Measurements from ENCODE around the gene CLHC1. TPM values are rescaled to one million over a fixed set of nuclear protein-coding genes. Genes with fewer than 3 reads are reported as not detected.
"Not testable (repeated sequence)": the region's sequence is repeated elsewhere in the genome, so short reads cannot be mapped to it uniquely, and the experiment has no call there.

The CLHC1 gene
- total and polyA plus RNA-seq, 10 of the 15 experiments (the other 5 are each of a cell fraction or from before 2014, with no cell fraction given): 2.6 to 6.8 (median 4.7) TPM

DNA sequence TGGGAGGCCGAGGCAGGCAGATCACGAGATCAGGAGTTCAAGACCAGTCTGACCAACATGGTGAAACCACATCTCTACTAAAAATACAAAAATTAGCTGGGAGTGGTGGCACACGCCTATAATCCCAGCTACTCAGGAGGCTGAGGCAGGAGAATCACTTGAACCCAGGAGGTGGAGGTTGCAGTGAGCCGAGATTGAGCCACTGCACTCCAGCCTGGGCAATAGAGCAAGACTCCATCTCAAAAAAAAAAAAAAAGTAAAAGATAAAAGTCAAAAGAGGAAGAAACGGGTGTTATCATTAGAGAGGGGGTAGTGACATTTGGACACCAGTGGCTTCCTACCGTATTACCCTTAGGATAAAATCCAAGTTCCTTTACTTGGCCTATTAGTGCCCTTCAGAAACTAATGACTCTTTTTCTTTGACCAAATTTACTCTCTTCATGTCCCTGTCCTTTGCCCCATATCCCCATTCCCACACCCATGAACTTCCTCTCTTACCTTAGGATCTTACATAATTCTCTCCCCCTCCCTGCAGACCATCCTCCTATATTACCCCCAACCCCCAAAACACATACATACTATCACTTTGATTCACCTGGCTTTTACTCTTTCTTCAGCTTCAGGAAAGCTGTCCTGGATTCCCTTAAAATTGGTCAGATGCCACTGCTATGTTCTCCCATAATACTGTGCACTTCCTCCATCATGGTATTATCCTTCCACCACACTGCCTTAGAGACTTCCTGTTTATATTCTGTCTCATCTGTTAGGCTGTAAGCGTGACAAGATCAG is 4.5 kb downstream of the CLHC1 start:
- RAD21 ChIA-PET (ENCODE audit: unreplicated experiment); H3K9ac ChIP-seq (ENCODE audit: control insufficient read depth, insufficient read depth, low read length); H3K9me3 ChIP-seq (replicated peaks; ENCODE audit: control insufficient read depth, insufficient read depth, low read length); DNase-seq (ENCODE audit: low read depth, low spot score); H3K4me3 ChIP-seq; POLR2A ChIA-PET; BruUV-seq (replicated peaks); CTCF ChIA-PET; FAIRE-seq; H3K4me1 ChIP-seq (ENCODE audit: control insufficient read depth, insufficient read depth, low read length); in situ Hi-C loops (cut with MboI); H3K27me3 ChIP-seq (replicated peaks in 1 of 2; ENCODE audit: control insufficient read depth in 2 of 2, insufficient read depth in 2 of 2, low read length in 1 of 2); intact Hi-C loops (cut with micrococcal nuclease; ENCODE audit: unreplicated experiment); ATAC-seq; H4K20me1 ChIP-seq (ENCODE audit: control insufficient read depth, insufficient read depth); H3K36me3 ChIP-seq (ENCODE audit: control insufficient read depth in 2 of 2, insufficient read depth in 2 of 2, low read length in 1 of 2): not testable (repeated sequence)
- 62% methylated on average over 6 of the region's 7 CpGs for WGBS (ENCODE audit: insufficient coverage, insufficient replicate concordance, low lambda C conversion rate, missing lambda C conversion rate)
- peak overlapping the region; percentile 66 for H3K4me2 ChIP-seq (ENCODE audit: control insufficient read depth, insufficient read depth)
- TF ChIP-seq SPI1 (IDR thresholded peaks at IDR 0.05; ENCODE audit: borderline replicate concordance, insufficient read depth, low read depth, low read length): peak; percentile 31; the same call in 1 of the 2 replicates
- peak overlapping the region; percentile 63 for H2AFZ ChIP-seq (ENCODE audit: control insufficient read depth, low read depth, low read length)
- SMC1A ChIA-PET (ENCODE audit: uncharacterized antibody, unreplicated experiment): interaction anchor here (0.7 kb wide), 1 partner anchor 759 kb away, joined by 3 read pairs; no protein-coding TSS in a partner anchor
- H3K79me2 ChIP-seq (ENCODE audit: control insufficient read depth, insufficient read depth, low read length): peaks cover 21% of the 10 kb centered on the region
- H3K27ac ChIP-seq (ENCODE audit: control insufficient read depth, insufficient read depth): peak overlapping the region; percentile 19; the same call in 1 of the 2 replicates

DNA sequence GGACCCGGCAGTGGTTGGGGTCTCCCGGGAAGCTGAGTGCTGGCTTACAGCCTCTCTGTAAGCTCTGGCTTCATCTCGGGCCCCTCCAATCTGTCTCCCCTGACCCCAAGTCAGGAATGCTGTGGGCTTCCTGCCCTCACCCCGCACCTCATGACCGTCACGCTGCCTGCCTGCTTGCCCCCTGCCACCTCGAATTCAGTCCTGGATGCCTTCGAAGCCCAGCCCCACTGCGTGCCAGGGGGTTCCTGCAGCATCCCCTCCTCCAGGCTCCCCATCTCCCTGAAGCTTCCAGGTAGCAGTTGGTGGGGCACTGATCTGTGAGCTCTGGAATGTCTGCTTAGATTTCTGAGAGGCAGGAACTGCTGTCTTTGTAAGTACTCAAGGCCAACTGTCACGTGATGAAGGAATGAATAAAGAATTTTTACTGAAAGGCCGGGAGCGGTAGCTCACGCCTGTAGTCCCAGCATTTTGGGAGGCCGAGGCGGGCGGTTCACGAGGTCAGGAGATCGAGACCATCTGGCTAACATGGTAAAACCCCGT is 6.5 kb downstream of the CLHC1 start:
- H3K4me1 ChIP-seq (ENCODE audit: control insufficient read depth, insufficient read depth, low read length): no peaks in the 10 kb centered on the region; the same call in 1 of the 2 replicates
- ChIA-PET POLR2A (interaction anchor here (0.6 kb wide), 1 partner anchor 27 kb away, joined by 3 read pairs; no protein-coding TSS in a partner anchor), CTCF (interaction anchor here (0.6 to 1.7 kb wide), 4 partner anchors 9 to 230 kb away, joined by 3 to 4 read pairs (median 4); no protein-coding TSS in a partner anchor), RAD21 (ENCODE audit: unreplicated experiment) (interaction anchor here (0.8 kb wide), 1 partner anchor 206 kb away, joined by 4 read pairs; no protein-coding TSS in a partner anchor), SMC1A (ENCODE audit: uncharacterized antibody, unreplicated experiment) (no interaction called here)
- H3K4me3 ChIP-seq: no peak overlapping the region
- H3K4me2 ChIP-seq (ENCODE audit: control insufficient read depth, insufficient read depth): no peak overlapping the region
- no peak overlapping the region for H2AFZ ChIP-seq (ENCODE audit: control insufficient read depth, low read depth, low read length)
- H3K79me2 ChIP-seq (ENCODE audit: control insufficient read depth, insufficient read depth, low read length): peaks cover 7% of the 10 kb centered on the region
- no TSS peak for BruUV-seq (replicated peaks)
- in situ Hi-C loops (cut with MboI) (no loop called here), intact Hi-C loops (cut with micrococcal nuclease; ENCODE audit: unreplicated experiment) (no loop called here)
- H3K27me3 ChIP-seq (replicated peaks in 1 of 2; ENCODE audit: control insufficient read depth in 2 of 2, insufficient read depth in 2 of 2, low read length in 1 of 2): no peaks in the 10 kb centered on the region
- ATAC-seq: no peak
- no peaks in the 10 kb centered on the region for H4K20me1 ChIP-seq (ENCODE audit: control insufficient read depth, insufficient read depth)
- no peak for FAIRE-seq
- WGBS (ENCODE audit: insufficient coverage, insufficient replicate concordance, low lambda C conversion rate, missing lambda C conversion rate): 92% methylated on average over 18 of the region's 19 CpGs
- no peak for DNase-seq (ENCODE audit: low read depth, low spot score)
- H3K9me3 ChIP-seq (replicated peaks; ENCODE audit: control insufficient read depth, insufficient read depth, low read length): no peaks in the 10 kb centered on the region
- peaks cover 0 to 4% of the 10 kb centered on the region in 2 experiments; a peak in 1 of 4 replicates for H3K36me3 ChIP-seq (ENCODE audit: control insufficient read depth in 2 of 2, insufficient read depth in 2 of 2, low read length in 1 of 2)
- no peak overlapping the region for H3K9ac ChIP-seq (ENCODE audit: control insufficient read depth, insufficient read depth, low read length)
- H3K27ac ChIP-seq (ENCODE audit: control insufficient read depth, insufficient read depth): no peak overlapping the region
- no peak for TF ChIP-seq NR2C2 (IDR thresholded peaks at IDR 0.05; ENCODE audit: borderline replicate concordance, control insufficient read depth, insufficient read length, low read depth)
- no peak for TF ChIP-seq RAD51 (IDR thresholded peaks at IDR 0.05)
- TF ChIP-seq SMARCA5 (IDR thresholded peaks at IDR 0.05): no peak
- no peak for TF ChIP-seq MYC (IDR thresholded peaks at IDR 0.05; ENCODE audit: insufficient read depth, insufficient read length, insufficient replicate concordance, low read length, severe bottlenecking)
- no peak for TF ChIP-seq GABPA (IDR thresholded peaks at IDR 0.05; ENCODE audit: low read depth)
- TF ChIP-seq, protein P1, sequence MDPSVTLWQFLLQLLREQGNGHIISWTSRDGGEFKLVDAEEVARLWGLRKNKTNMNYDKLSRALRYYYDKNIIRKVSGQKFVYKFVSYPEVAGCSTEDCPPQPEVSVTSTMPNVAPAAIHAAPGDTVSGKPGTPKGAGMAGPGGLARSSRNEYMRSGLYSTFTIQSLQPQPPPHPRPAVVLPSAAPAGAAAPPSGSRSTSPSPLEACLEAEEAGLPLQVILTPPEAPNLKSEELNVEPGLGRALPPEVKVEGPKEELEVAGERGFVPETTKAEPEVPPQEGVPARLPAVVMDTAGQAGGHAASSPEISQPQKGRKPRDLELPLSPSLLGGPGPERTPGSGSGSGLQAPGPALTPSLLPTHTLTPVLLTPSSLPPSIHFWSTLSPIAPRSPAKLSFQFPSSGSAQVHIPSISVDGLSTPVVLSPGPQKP (IDR thresholded peaks at IDR 0.05; ENCODE audit: low read depth, low read length): no peak
- no peak for TF ChIP-seq KAT2A (conservative IDR thresholded peaks at IDR 0.05; ENCODE audit: control insufficient read depth, low read depth, low read length)
- no peak for TF ChIP-seq HSF1 (IDR thresholded peaks at IDR 0.05; ENCODE audit: low read depth, low read length)
- TF ChIP-seq SP1 (IDR thresholded peaks at IDR 0.05; ENCODE audit: low read depth, low read length): no peak
- TF ChIP-seq SIN3A (IDR thresholded peaks at IDR 0.05; ENCODE audit: low read depth, low read length): no peak
- TF ChIP-seq SUZ12 (IDR thresholded peaks at IDR 0.05; ENCODE audit: unreplicated experiment): no peak
